GM20000 (cell line): Measurements from ENCODE around the gene NDUFA7.
"Not testable (repeated sequence)": the region's sequence is repeated elsewhere in the genome, so short reads cannot be mapped to it uniquely, and the experiment has no call there.

Source experiments
- DNase-seq: peaks from one replicate; pipeline ENCODE4 v3.0.0; 2012; ENCODE audit warnings: low spot score
- TF ChIP-seq, protein P1 (sequence below): IDR thresholded peaks from 2 replicates; pipeline ENCODE4 v1.5.1; 2012; ENCODE audit warnings: mild to moderate bottlenecking, control low read depth; ENCODE audit errors: extremely low read depth, missing control alignments

Gene NDUFA7

GRCh38 chr19:8302734-8303133 lies 18.4 kb downstream of the NDUFA7 start:
- DNase-seq: no peak
- TF ChIP-seq, protein P1, sequence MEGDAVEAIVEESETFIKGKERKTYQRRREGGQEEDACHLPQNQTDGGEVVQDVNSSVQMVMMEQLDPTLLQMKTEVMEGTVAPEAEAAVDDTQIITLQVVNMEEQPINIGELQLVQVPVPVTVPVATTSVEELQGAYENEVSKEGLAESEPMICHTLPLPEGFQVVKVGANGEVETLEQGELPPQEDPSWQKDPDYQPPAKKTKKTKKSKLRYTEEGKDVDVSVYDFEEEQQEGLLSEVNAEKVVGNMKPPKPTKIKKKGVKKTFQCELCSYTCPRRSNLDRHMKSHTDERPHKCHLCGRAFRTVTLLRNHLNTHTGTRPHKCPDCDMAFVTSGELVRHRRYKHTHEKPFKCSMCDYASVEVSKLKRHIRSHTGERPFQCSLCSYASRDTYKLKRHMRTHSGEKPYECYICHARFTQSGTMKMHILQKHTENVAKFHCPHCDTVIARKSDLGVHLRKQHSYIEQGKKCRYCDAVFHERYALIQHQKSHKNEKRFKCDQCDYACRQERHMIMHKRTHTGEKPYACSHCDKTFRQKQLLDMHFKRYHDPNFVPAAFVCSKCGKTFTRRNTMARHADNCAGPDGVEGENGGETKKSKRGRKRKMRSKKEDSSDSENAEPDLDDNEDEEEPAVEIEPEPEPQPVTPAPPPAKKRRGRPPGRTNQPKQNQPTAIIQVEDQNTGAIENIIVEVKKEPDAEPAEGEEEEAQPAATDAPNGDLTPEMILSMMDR: no peak

GRCh38 chr19:8302357-8302691 lies 18.9 kb downstream of the NDUFA7 start:
- TF ChIP-seq, protein P1: no peak
- no peak for DNase-seq

DNA sequence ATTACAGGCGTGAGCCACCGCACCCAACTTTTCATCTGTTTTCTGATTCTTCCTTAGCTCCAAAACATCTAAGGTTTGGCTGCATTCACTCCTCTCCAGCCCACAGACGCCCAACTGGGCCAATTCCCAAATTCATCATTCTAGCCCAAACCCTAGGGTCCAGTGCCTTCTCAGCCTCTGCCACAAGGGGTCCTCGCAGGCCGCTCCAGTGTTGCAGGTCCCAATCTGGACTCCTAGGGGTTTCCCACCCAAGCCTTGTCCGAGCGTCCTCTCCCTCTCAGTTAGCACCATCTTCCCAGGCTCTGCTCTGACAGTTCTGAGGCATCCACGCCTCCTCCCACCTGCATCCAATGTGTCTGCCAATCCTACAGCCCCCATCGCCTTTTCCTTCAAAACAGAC lies 29.8 kb downstream of the NDUFA7 start:
- DNase-seq: not testable (repeated sequence)

GRCh38 chr19:8276508-8276907 lies 44.7 kb downstream of the NDUFA7 start:
- not testable (repeated sequence) for DNase-seq

DNA sequence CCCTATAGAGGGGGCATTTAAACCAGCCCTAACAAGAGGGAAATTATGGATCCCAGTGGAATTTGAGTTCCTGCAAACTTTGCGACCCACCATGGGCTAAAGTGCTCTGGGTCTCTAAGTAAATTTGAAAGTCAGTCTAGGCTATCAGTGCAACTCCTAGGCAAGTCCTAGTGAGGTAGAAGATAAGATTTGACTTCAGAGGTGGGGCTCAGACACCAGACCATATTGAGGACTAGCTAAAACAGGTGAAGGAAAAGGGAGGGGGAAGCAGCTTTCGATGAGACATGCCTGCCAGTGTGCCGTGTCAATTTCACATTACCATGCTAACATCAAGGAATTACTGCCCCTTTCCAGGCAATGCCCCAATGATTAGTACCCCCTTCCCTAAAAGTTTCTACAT lies 51.5 kb downstream of the NDUFA7 start:
- TF ChIP-seq, protein P1: no peak

DNA sequence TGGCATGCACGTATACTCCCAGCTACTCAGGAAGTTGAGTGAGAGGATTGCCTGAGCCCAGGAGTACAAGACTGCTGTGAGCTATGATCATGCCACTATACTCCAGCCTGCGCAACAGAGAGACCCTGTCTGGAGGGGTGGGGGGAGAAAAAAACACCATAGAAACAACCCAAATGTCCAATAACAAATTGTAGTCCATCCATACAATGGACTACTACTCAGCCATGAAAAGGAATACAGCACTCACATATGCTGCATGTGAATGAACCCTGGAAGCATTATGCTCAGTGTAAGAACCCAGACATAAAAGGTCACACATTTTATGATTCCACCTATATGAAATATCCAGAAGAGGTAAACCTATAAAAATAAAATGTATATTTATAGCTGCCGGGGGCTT lies 55.3 kb downstream of the NDUFA7 start:
- DNase-seq: no peak
- TF ChIP-seq, protein P1: no peak

More for the DNA sequence above, 51.5 kb downstream of the NDUFA7 start:
- DNase-seq: no peak

GRCh38 chr19:8264248-8264647 lies 56.9 kb downstream of the NDUFA7 start:
- not testable (repeated sequence) for DNase-seq

GRCh38 chr19:8262431-8262830 lies 58.7 kb downstream of the NDUFA7 start:
- DNase-seq: no peak
- TF ChIP-seq, protein P1: no peak

DNA sequence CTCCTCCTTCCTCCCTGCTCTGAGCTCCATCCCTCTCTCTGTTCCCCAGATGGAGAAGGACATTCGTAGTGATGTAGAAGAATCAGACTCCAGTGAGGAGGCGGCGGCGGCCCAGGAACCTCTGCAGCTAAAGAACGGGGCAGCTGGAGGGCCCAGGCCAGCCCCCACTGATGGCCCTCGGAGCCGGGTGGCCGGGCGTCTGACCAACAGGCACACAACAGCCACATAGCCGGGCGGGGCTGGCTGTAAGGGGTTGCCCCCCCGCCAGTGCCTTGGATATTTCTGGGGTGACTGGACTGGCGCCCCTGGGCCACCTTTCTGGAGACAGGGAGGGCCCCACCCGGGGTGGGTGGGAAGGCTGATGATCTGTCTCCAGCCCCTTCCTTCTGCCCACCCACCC lies 59.3 kb downstream of the NDUFA7 start:
- DNase-seq: no peak
- TF ChIP-seq, protein P1: no peak

- TF ChIP-seq, protein P1: no peak
- DNase-seq: no peak
These were observed 59.8 kb downstream of the NDUFA7 start for GRCh38 chr19:8261347-8261746.
